NT2/D1 (cell line): ENCODE data around the gene CASP9.

Experiments
- DNase-seq: peaks from one replicate; pipeline ENCODE4 v3.0.0-alpha.2; 2011; ENCODE audit warnings: low read depth, low spot score
- H3K27me3 ChIP-seq: 2 replicates; pipeline ENCODE4 v1.6.0; 2011; ENCODE audit warnings: mild to moderate bottlenecking; ENCODE audit not compliant: insufficient read length, insufficient read depth
- H3K36me3 ChIP-seq: 2 replicates; pipeline ENCODE4 v1.6.1; 2011; ENCODE audit warnings: mild to moderate bottlenecking, low read length, mixed read lengths; ENCODE audit not compliant: insufficient read depth, insufficient read length
- H3K4me1 ChIP-seq: 2 replicates; pipeline ENCODE4 v1.5.1; 2011; ENCODE audit not compliant: insufficient read depth, insufficient read length
- H3K4me3 ChIP-seq: 2 replicates; pipeline ENCODE4 v1.5.1; 2011; ENCODE audit warnings: low read depth; ENCODE audit not compliant: insufficient read length
- H3K9ac ChIP-seq: 2 replicates; pipeline ENCODE4 v1.6.0; 2011; ENCODE audit warnings: low read depth; ENCODE audit not compliant: insufficient read length
- H3K9me3 ChIP-seq: 2 replicates; pipeline ENCODE4 v1.5.1; 2011; ENCODE audit warnings: mild to moderate bottlenecking, low read length; ENCODE audit not compliant: insufficient read depth
- SUZ12 ChIP-seq: IDR thresholded peaks from 2 replicates; pipeline ENCODE4 v1.6.1; 2011; ENCODE audit not compliant: insufficient read length, insufficient read depth; ENCODE audit errors: extremely low read depth
- YY1 ChIP-seq: IDR thresholded peaks from 2 replicates; pipeline ENCODE4 v1.6.1; 2011; ENCODE audit not compliant: insufficient read length, insufficient read depth
- ZNF274 ChIP-seq: IDR thresholded peaks from 2 replicates; pipeline ENCODE4 v1.6.1; 2011; ENCODE audit warnings: mild to moderate bottlenecking, low read depth, low read length

Gene CASP9

DNA sequence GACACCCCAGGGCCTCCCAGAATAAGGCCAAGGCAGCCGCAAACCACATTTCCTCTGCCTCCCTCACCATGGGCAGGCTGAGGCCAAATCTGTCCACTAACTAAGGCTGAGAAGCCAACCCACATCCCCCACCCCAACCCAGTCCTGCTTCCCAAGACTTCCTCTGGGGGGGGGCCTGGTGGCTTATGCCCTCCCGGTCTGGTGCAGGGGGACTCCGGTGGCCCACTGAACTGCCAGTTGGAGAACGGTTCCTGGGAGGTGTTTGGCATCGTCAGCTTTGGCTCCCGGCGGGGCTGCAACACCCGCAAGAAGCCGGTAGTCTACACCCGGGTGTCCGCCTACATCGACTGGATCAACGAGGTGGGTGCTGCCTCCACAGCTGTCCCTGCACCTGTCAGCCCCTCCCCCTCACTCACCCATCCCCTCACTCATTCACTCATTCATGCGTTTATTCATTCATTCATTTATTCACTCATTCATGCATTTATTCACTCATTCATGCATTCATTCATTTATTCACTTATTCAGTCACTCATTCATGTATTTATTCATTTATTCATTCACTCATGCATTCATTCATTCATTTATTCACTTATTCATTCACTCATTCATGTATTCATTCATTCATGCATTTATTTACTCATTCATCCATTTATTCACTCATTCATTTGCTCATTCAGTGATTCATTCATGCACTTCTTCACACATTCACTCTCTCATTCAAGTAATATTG, 78.5 kb downstream of the CASP9 start:
- H3K36me3 ChIP-seq, result no peaks in the 10 kb centered on the region
- no peak for TF ChIP-seq ZNF274
- TF ChIP-seq YY1, result no peak
- TF ChIP-seq SUZ12, result no peak
- H3K4me3 ChIP-seq, result no peak overlapping the region
- no peak overlapping the region for H3K9ac ChIP-seq
- H3K27me3 ChIP-seq, result peaks cover 2% of the 10 kb centered on the region
- no peaks in the 10 kb centered on the region for H3K9me3 ChIP-seq
- no peak for DNase-seq
- H3K4me1 ChIP-seq, result no peaks in the 10 kb centered on the region

DNA sequence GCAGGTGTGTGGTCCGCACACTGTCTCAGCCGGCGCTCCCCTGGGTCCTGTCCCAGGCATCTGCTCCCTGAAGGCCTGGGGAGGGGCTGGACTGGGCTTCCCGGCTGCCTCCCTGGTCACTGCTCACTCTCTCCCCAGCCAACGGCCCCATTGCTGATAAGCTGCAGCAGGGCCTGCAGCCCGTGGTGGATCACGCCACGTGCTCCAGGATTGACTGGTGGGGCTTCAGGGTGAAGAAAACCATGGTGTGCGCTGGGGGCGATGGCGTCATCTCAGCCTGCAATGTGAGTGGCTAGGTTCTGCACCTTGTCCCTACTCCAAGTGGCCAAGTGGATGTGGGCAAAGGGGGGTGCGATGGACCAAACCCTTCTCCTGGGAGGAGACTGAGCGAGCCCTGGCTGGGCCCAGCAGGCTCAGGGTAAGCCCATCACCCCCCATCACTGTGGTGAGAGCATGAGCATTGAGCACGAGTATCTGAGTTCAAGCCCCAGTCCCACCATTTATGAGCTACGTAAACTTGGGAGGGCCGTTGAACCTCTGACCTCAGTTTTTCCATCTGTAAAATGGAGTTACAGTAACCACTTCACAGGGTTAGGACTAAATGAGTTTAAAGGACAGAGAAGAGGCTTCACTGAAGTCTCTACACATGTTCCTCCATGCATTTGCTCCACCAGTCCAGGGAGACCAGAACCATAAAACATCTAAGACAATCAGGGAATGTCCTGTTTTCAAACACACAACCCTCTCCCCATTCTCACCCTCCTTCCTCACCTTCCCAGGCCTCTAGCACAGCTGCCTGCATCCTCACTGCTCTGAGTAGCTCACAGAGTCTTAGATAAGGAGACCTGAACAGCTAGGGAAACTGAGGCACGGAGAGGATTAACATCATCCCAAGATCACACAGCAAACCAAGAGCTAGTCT, 79.3 kb downstream of the CASP9 start:
- TF ChIP-seq ZNF274, result no peak
- no peak for TF ChIP-seq SUZ12
- TF ChIP-seq YY1, result no peak
- Histone ChIP-seq H3K4me1 (no peaks in the 10 kb centered on the region), H3K4me3 (no peak overlapping the region), H3K36me3 (no peaks in the 10 kb centered on the region), H3K9ac (no peak overlapping the region), H3K27me3 (peaks cover 2% of the 10 kb centered on the region), H3K9me3 (no peaks in the 10 kb centered on the region)
- no peak for DNase-seq

DNA sequence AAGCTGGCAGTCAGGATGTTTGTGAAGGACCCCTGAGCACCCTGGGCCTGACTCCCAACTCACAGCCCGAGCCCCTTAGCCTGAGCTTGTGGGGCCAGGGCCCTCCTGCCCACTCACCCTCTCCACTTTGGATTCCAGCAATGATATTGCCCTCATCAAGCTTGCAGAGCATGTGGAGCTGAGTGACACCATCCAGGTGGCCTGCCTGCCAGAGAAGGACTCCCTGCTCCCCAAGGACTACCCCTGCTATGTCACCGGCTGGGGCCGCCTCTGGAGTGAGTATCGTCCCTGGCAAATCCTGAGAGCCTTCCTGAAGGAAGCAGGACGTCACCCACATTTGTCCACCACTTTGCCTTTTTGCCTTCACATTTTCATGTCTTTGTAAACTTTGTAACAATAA, 80.7 kb downstream of the CASP9 start:
- Histone ChIP-seq H3K4me3 (no peak overlapping the region), H3K9ac (no peak overlapping the region), H3K4me1 (no peaks in the 10 kb centered on the region), H3K27me3 (peaks cover 2% of the 10 kb centered on the region), H3K36me3 (no peaks in the 10 kb centered on the region), H3K9me3 (no peaks in the 10 kb centered on the region)
- no peak for TF ChIP-seq SUZ12
- DNase-seq, result no peak

DNA sequence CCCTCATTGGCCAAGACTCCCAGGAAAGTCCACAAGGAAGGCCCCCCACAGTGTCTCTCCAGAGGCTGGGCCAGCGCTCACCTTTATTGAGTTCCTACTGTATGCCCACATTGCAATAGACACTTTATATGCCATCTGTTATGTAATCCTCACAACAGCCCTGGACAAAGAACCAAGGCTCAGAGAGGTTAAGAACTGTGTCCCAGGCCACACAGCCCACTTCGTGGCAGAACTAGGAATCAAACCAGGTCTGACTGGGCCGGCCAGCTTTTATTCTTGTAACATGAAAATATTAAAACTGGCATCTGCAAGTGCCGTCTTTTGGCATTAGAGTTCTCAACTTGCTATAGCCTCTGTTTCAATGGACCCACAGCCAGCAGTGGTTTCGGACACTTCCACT, 81.3 kb downstream of the CASP9 start:
- TF ChIP-seq SUZ12 (no peak), YY1 (no peak), ZNF274 (no peak)
- H3K27me3 ChIP-seq, result peaks cover 2% of the 10 kb centered on the region
- no peak overlapping the region for H3K9ac ChIP-seq
- no peak for DNase-seq
- no peaks in the 10 kb centered on the region for H3K9me3 ChIP-seq
- H3K4me1 ChIP-seq, result no peaks in the 10 kb centered on the region
- H3K4me3 ChIP-seq, result no peak overlapping the region
- H3K36me3 ChIP-seq, result no peaks in the 10 kb centered on the region

GRCh38 chr1:15442119-15442518, 81.9 kb downstream of the CASP9 start:
- no peaks in the 10 kb centered on the region for H3K9me3 ChIP-seq
- H3K36me3 ChIP-seq, result no peaks in the 10 kb centered on the region
- no peaks in the 10 kb centered on the region for H3K27me3 ChIP-seq
- no peaks in the 10 kb centered on the region for H3K4me1 ChIP-seq
- TF ChIP-seq SUZ12 (no peak), YY1 (no peak), ZNF274 (no peak)
- DNase-seq, result no peak
- no peak overlapping the region for H3K4me3 ChIP-seq
- no peak overlapping the region for H3K9ac ChIP-seq
